HEK293T (cell line): ENCODE measurements around the gene CFAP299.

Experiments
- ARNT ChIP-seq: fragments of 450-650 bp; IDR thresholded peaks from 2 replicates; pipeline ENCODE4 v1.6.1; 2017; ENCODE audit warnings: mild to moderate bottlenecking
- BHLHE40 ChIP-seq: fragments of 450-650 bp; IDR thresholded peaks from 2 replicates; pipeline ENCODE4 v1.6.1; 2016; ENCODE audit warnings: mild to moderate bottlenecking, moderate library complexity, borderline replicate concordance
- ELF4 ChIP-seq: fragments of 450-650 bp; IDR thresholded peaks from 2 replicates; pipeline ENCODE4 v1.6.1; 2017; ENCODE audit warnings: antibody characterized with exemption
- FOXM1 ChIP-seq: fragments of 450-650 bp; IDR thresholded peaks from 2 replicates; pipeline ENCODE4 v1.6.1; 2017; ENCODE audit warnings: mild to moderate bottlenecking, borderline replicate concordance
- HDGF ChIP-seq: fragments of 450-650 bp; IDR thresholded peaks from 2 replicates; pipeline ENCODE4 v1.6.1; 2017; ENCODE audit warnings: antibody characterized with exemption, borderline replicate concordance
- PKNOX1 ChIP-seq: fragments of 450-650 bp; IDR thresholded peaks from 2 replicates; pipeline ENCODE4 v1.6.1; 2016
- SP1 ChIP-seq: fragments of 450-650 bp; IDR thresholded peaks from 2 replicates; pipeline ENCODE4 v1.6.1; 2017
- TARDBP ChIP-seq: fragments of 450-650 bp; IDR thresholded peaks from 2 replicates; pipeline ENCODE4 v1.6.1; 2016

- TF ChIP-seq BHLHE40 (no peak), SP1 (no peak), PKNOX1 (no peak), FOXM1 (no peak), ARNT (no peak), TARDBP (no peak), ELF4 (no peak), HDGF (no peak)
These were observed 77.6 kb downstream of the CFAP299 start for GRCh38 chr4:80413086-80413485.
